Lung (tissue), 12 donors: ENCODE results near the gene TBXA2R. TPM values are rescaled to one million over a fixed set of nuclear protein-coding genes. Genes with fewer than 3 reads are reported as not detected.

Source experiments
- ATAC-seq: fragments of 200-7000 bp; cut with Tn5 transposase; one replicate; pipeline ENCODE4 v1.9.1; 2020; ENCODE audit warnings: moderate number of reproducible peaks; ENCODE audit not compliant: insufficient read depth, low FRiP score
- DNase-seq, 3 donors: peaks; one replicate each; pipeline ENCODE4 v3.0.0-alpha.2; 2013 to 2017
- H3K27ac ChIP-seq, 2 donors: one replicate each; pipeline ENCODE4 v1.5.1; 2013; ENCODE audit warnings: mild to moderate bottlenecking in 2 of 2, moderate library complexity in 2 of 2, control low read depth in 1 of 2, inconsistent platforms in 1 of 2, low read depth in 1 of 2, low read length in 1 of 2
- H3K27me3 ChIP-seq, 3 donors: one replicate each; pipeline ENCODE4 v1.5.1; 2013; ENCODE audit warnings: low read length in 2 of 3; ENCODE audit not compliant: control insufficient read depth in 3 of 3, insufficient read depth in 3 of 3
- H3K36me3 ChIP-seq, 4 donors: one replicate each; pipeline ENCODE4 v1.5.1; 2013; ENCODE audit warnings: low read length in 4 of 4, mild to moderate bottlenecking in 1 of 4, moderate library complexity in 1 of 4; ENCODE audit not compliant: control insufficient read depth in 4 of 4, insufficient read depth in 4 of 4
- H3K4me1 ChIP-seq, 5 donors: one replicate each; pipeline ENCODE4 v1.5.1; 2013; ENCODE audit warnings: low read length in 5 of 5, mild to moderate bottlenecking in 2 of 5, moderate library complexity in 1 of 5; ENCODE audit not compliant: control insufficient read depth in 5 of 5, insufficient read depth in 5 of 5
- H3K4me3 ChIP-seq: one replicate; pipeline ENCODE4 v1.5.1; 2013; ENCODE audit warnings: mild to moderate bottlenecking, control low read depth, moderate library complexity
- H3K9ac ChIP-seq, 2 donors: one replicate each; pipeline ENCODE4 v1.5.1; 2013; ENCODE audit warnings: low read length in 2 of 2, control low read depth in 1 of 2; ENCODE audit not compliant: insufficient read depth in 1 of 2
- H3K9me3 ChIP-seq, 4 donors: one replicate each; pipeline ENCODE4 v1.5.1; 2013; ENCODE audit warnings: low read length in 3 of 4, mild to moderate bottlenecking in 1 of 4, moderate library complexity in 1 of 4; ENCODE audit not compliant: control insufficient read depth in 4 of 4, insufficient read depth in 3 of 4
- WGBS, 2 donors: extraction: QIAGEN DNeasy Blood & Tissue Kit; methylation state at CpG; one replicate each; pipeline ENCODE4 v1.1.7; 2013; 5-methylcytosine and 5-hydroxymethylcytosine counted together
- polyA plus RNA-seq, 2 donors: library from polyadenylated mRNA; stranded (reverse); fragments of 200-250 nt; gene quantifications; one replicate each; pipeline ENCODE4 v1.2.1, GENCODE V29; 2013
- total RNA-seq, 2 donors: library from RNA; depleted of rRNA in 1 of 2; stranded (reverse); fragments of >200 nt in 1 of 2; gene quantifications; one replicate each; pipeline ENCODE4 v1.2.1, GENCODE V29; 2014 to 2021
- TF ChIP-seq, protein P1 (sequence below): IDR thresholded peaks from 2 replicates; pipeline ENCODE4 v1.5.1; 2012; ENCODE audit warnings: mild to moderate bottlenecking; ENCODE audit errors: control extremely low read depth, extremely low read depth
- donor health status: control.
- donor health status: control.
- donor health status: Bipolar disorder and iron deficiency.
- donor health status: healthy.
- donor health status: DM: yes; HTN: yes; CAD: no.

The TBXA2R gene
- total and polyA plus RNA-seq, 4 donors, result 2.5 to 7.6 (median 3.5) TPM

DNA sequence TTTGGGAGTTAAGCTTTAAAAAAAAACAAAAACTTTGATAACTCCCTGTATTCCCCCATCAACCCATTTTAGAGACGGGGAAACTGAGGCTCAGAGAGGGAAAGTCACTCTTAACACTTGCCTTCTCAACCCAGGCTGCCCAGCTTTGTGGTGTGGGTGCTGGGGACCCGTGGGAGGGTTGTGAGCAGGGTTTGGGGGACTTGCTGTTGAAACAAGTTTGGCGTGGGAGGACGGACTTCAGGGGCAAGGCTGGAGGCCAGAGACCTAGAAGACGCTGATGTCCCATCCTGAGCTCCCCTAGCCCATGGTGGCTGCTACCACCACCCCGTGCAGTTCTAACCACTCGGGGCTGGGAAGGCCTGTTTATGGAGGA, 20.7 kb upstream of the TBXA2R start:
- DNase-seq (no peak), ATAC-seq (no peak)
- TF ChIP-seq, protein P1, sequence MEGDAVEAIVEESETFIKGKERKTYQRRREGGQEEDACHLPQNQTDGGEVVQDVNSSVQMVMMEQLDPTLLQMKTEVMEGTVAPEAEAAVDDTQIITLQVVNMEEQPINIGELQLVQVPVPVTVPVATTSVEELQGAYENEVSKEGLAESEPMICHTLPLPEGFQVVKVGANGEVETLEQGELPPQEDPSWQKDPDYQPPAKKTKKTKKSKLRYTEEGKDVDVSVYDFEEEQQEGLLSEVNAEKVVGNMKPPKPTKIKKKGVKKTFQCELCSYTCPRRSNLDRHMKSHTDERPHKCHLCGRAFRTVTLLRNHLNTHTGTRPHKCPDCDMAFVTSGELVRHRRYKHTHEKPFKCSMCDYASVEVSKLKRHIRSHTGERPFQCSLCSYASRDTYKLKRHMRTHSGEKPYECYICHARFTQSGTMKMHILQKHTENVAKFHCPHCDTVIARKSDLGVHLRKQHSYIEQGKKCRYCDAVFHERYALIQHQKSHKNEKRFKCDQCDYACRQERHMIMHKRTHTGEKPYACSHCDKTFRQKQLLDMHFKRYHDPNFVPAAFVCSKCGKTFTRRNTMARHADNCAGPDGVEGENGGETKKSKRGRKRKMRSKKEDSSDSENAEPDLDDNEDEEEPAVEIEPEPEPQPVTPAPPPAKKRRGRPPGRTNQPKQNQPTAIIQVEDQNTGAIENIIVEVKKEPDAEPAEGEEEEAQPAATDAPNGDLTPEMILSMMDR, result no peak
- no peaks in the 10 kb centered on the region for H3K9me3 ChIP-seq
- WGBS, 2 donors, result 62 to 68% methylated on average over 7 of the region's 7 CpGs
- H3K4me3 ChIP-seq, result no peak overlapping the region
- H3K36me3 ChIP-seq, result peaks cover under 1 to 28% (median 3%) of the 10 kb centered on the region in 4 donors
- no peak overlapping the region for H3K27ac ChIP-seq
- peaks cover 3 to 11% (median 8%) of the 10 kb centered on the region in 5 donors for H3K4me1 ChIP-seq
- H3K9ac ChIP-seq, result no peak overlapping the region
- no peaks in the 10 kb centered on the region for H3K27me3 ChIP-seq

DNA sequence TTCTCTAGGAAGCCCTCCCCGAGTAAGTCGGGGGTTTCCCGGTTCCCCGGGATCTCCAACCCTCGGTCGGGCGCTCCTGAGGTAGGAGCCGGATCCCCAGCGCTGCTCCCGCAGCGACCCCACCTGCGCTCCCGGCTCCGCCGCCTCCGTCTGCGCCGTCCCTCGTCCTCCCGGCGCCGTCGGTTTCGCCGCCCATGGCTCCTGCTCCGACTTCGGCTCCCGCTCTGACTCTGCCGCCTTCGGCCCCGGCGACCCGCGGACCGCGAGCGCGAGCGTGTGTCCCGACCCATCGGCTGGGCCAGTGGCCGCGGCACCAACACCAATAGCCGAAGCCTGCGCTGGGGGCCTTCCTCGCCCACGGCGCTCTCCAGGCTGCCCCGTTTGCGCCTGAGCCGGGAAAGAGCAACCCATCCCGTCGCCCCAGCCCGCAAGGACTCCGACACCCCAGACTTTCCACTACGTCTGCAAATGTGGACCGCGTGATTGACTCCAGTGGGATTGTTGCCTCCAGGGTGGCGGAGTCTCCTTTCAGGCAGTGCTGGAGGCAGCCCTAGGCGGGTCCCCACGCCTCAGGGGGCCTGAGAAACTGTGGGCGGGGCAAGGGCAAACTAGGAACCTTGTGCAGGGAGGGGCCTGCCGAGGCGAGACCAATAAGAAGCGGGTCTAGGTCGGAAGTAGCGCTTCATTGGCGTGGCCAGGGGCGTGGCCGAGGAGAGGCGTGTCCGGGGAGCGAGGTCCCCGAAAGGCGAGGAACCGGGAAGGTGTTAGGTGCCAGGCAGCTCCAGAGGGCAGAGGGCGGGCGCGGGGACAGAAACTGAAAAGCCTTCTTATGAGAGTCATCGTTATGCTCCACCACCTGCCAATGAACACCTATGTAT, 20.0 kb upstream of the TBXA2R start, which contains the start of gene CACTIN:
CACTIN (minus strand) TSS at position 318 of the 878 bp plus-strand sequence; CDS start at position 290, 28 bp downstream.
- peak within 1 kb of the TSS; percentile 90 for H3K4me3 ChIP-seq
- peak within 1 kb of the TSS; percentile 92 to 99 for H3K27ac ChIP-seq
- no peaks in the 10 kb centered on the region for H3K9me3 ChIP-seq
- TF ChIP-seq, protein P1, result no peak
- H3K27me3 ChIP-seq, result no peaks in the 10 kb centered on the region
- peak; percentile 99 for ATAC-seq
- peak; percentile 98 to 99 (median 98) for DNase-seq
- peaks cover 3 to 11% (median 8%) of the 10 kb centered on the region in 5 donors for H3K4me1 ChIP-seq
- WGBS, 2 donors, result 0% methylated on average over 76 to 80 of the region's 80 CpGs
- H3K36me3 ChIP-seq, result peaks cover under 1 to 25% (median 3%) of the 10 kb centered on the region in 4 donors
- peak within 1 kb of the TSS; percentile 72 to 89 for H3K9ac ChIP-seq

DNA sequence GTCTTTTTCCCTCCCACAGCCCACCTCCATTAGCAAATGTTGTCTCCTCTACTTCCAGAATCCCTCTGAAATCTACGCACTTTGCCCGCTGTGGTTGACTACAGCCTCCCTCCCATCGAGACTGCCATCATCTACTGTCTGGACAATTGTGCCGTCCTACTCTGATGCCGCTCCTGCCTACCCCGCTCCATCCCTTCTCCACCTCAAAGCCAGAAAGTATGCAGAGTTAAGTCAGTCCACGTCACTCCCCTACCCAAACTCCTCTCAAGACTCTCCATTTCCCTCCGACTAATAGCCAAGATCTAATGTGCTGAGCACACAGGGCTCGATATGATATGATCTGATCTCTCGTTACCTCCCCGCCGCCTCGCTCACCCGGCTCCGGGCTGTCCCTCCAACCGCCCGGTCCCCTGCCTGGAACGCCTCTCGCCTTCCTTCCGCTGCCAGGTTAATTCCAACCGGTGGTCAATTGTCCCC, 19.4 kb upstream of the TBXA2R start:
- Histone ChIP-seq H3K4me3 (peak overlapping the region; percentile 90), H3K9me3 (no peaks in the 10 kb centered on the region), H3K27me3 (no peaks in the 10 kb centered on the region), H3K4me1 (peaks cover 3 to 11% (median 8%) of the 10 kb centered on the region in 5 donors), H3K36me3 (peaks cover 0 to 25% (median 2%) of the 10 kb centered on the region in 4 donors), H3K27ac (peak overlapping the region; percentile 92 to 99), H3K9ac (peak overlapping the region; percentile 72 to 89)
- ATAC-seq (no peak), DNase-seq (no peak)
- TF ChIP-seq, protein P1, result no peak
- 1 to 2% methylated on average over 21 of the region's 21 CpGs for WGBS, 2 donors
